ENCODE data around the gene CA11.
A peak's percentile ranks its signal among the peaks of the same experiment; 100 is the strongest.

The CA11 gene

GRCh38 chr19:48628486-48629296, 17.3 kb downstream of the CA11 start:
- DNase-seq (ENCODE audit: low spot score) = no peak

- no peak for DNase-seq (ENCODE audit: low spot score)
These were observed 18.1 kb downstream of the CA11 start for GRCh38 chr19:48627865-48628314.

- no peak for DNase-seq (ENCODE audit: low spot score)
These were observed 18.7 kb downstream of the CA11 start for GRCh38 chr19:48627201-48627864.

GRCh38 chr19:48625891-48626327, 20.1 kb downstream of the CA11 start:
- no peak for DNase-seq (ENCODE audit: low spot score)

- DNase-seq (ENCODE audit: low spot score) = no peak
These were observed 20.9 kb downstream of the CA11 start for GRCh38 chr19:48624791-48625723.

- DNase-seq (ENCODE audit: low spot score) = peak; percentile 92
These were observed 21.9 kb downstream of the CA11 start for GRCh38 chr19:48624067-48624594.

GRCh38 chr19:48623556-48624066, 22.4 kb downstream of the CA11 start:
- DNase-seq (ENCODE audit: low spot score) = no peak

- DNase-seq (ENCODE audit: low spot score) = no peak
These were observed 26.0 kb downstream of the CA11 start for GRCh38 chr19:48619692-48620585.

- DNase-seq (ENCODE audit: low spot score) = peak; percentile 98
These were observed 26.9 kb downstream of the CA11 start, which contains the start of the genes RPL18 and SPHK2 for GRCh38 chr19:48618916-48619691. RPL18 (minus strand) TSS chr19:48619178; CDS start chr19:48619143, 35 bp downstream. SPHK2 (plus strand) TSS chr19:48619506; CDS start chr19:48620515, 1,009 bp downstream.

- no peak for DNase-seq (ENCODE audit: low spot score)
These were observed 27.6 kb downstream of the CA11 start for GRCh38 chr19:48618278-48618915.

- DNase-seq (ENCODE audit: low spot score) = no peak
These were observed 28.6 kb downstream of the CA11 start for GRCh38 chr19:48617146-48617937.

GRCh38 chr19:48616491-48617056, 29.4 kb downstream of the CA11 start:
- DNase-seq (ENCODE audit: low spot score) = no peak

- DNase-seq (ENCODE audit: low spot score) = no peak
These were observed 29.9 kb downstream of the CA11 start for GRCh38 chr19:48616041-48616436.

GRCh38 chr19:48615231-48616040, 30.6 kb downstream of the CA11 start:
- no peak for DNase-seq (ENCODE audit: low spot score)

GRCh38 chr19:48614436-48615230, 31.4 kb downstream of the CA11 start, which contains the start of gene FAM83E:
FAM83E (minus strand) TSS chr19:48615076; CDS start chr19:48613372, 1,704 bp downstream.
- DNase-seq (ENCODE audit: low spot score) = peak; percentile 85

GRCh38 chr19:48613852-48614435, 32.0 kb downstream of the CA11 start:
- no peak for DNase-seq (ENCODE audit: low spot score)

Measured in iPS-NIHi11 (cell line).